GM20431 (cell line): ENCODE measurements around the gene UBE2E2.

Experiments used
- in situ Hi-C: fragments of 300-500 bp; cut with MseI, MboI; formaldehyde crosslinking; loops from one replicate; pipeline ENCODE4 v1.15.0; 2020; ENCODE audit warnings: low sequenced_read_pairs; ENCODE audit not compliant: unreplicated experiment

The UBE2E2 gene

DNA sequence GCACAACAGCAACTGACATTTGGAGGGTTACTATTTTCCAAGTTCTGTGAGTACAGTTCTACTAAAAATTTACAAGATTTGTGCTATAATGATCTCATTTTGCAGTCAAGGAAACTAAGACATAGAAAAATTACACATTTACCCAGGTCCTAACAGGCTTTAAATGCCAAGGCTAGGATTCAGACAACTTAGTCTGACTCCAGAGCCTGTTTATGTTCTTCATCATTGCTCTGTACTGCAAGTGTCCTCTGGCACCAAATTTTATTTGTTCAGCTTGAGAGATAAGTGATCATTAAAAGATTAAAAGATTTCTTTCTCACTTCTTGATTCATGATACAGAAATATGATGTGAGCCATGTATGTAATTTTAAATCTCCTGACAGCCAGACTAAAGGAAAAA, 290.8 kb downstream of the UBE2E2 start:
- in situ Hi-C loops: no loop called here

- in situ Hi-C loops: no loop called here
These were observed 291.8 kb downstream of the UBE2E2 start for GRCh38 chr3:23494967-23495366.

- in situ Hi-C loops: no loop called here
These were observed 292.4 kb downstream of the UBE2E2 start for GRCh38 chr3:23495507-23495906.

DNA sequence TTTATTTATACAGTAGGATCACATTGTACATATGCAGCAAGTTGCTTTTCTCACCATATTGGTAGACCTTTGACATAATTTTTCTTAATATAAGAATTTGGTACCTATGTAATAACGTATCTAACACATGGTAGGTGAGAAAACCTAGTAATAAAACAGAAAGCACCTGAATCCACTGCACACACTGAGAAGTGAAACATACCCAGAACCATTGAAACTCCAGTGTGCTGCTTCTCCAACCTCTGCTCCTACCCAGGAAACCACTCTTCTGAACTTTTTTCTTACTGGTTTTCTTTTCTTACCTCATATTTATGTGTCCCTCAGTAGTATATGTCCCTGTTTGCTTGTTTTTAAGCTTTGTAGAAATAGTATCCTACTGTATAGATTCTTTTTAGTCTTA, 293.0 kb downstream of the UBE2E2 start:
- in situ Hi-C loops: no loop called here

DNA sequence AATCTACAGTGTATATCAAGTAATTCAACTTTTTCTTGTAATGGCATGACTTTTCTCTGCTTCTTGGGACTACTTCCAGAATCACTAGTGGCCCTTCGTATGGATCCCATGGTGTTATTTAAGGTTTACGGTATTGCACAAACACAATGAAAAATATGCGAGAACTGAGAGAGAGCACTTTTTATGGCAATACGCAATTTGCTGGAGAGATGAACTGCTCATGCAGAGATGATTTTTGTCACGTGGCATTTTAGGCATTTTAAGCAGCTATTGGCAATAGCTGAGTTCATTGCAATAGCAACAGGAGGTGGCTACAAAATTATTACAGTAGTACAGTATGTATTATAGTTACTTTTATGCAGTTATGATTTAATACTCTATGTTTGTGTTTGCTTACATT, 294.0 kb downstream of the UBE2E2 start:
- in situ Hi-C loops: no loop called here

GRCh38 chr3:23501201-23501802, 298.2 kb downstream of the UBE2E2 start:
- in situ Hi-C loops: no loop called here

DNA sequence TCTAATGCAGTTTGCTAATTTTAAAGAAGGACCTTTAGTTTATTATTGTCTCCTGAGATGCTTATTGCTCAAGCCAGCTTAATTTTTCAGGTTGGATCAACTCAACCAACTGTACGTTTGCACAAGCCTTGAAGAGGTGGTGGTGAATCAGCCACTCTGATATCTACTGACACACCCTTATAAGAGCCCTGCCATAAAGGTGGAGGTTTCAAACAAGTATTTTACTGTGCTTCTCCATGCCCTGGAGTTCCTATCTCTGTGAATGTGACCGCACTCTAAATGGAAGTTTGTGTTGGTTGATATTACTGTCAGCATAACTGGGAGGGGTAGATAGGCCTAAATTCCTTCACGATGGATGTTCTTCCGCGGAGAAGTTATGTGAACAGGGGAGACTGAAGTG, 305.3 kb downstream of the UBE2E2 start:
- in situ Hi-C loops: no loop called here

DNA sequence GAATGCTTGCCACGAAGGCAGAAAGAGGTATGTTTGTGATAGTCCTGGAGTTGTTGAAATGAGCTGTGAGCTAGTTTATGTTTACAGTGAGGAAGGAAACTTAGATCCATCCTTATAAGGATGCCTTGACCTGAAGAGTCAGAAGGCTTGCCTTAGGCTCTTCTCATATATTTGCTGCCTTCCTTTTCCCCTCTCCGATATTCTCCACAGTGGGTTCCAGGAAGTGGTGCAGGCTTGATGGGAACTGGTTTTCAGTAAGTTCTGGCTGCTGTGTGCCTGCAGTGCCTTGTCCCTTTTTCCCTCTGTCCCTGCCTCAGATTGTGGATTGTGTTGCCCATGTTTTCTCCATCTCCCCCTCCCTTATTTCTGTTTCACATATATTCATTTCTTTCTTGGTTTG, 315.3 kb downstream of the UBE2E2 start:
- in situ Hi-C loops: no loop called here

- in situ Hi-C loops: no loop called here
These were observed 316.4 kb downstream of the UBE2E2 start for GRCh38 chr3:23519314-23520208.

DNA sequence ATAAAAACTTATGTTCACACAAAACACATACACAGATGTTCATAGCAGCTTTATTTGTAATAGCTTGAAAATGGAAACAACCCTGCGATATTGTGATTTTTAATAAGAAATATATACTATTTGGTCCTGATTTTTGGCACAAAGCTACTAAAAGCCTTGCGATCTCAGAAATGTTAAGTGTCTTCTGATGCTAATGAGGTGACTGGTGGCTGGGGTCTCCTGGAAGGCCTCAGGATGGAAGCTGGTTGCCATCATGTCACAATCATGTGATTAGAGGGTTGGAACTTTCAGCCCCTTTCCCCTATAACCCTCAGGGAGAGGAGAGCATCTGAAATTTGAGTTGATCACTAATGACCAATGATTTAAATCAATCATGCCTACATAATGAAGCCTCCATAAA, 324.2 kb downstream of the UBE2E2 start:
- in situ Hi-C loops: no loop called here

- in situ Hi-C loops: no loop called here
These were observed 330.5 kb downstream of the UBE2E2 start for GRCh38 chr3:23533596-23533995.

- in situ Hi-C loops: no loop called here
These were observed 330.9 kb downstream of the UBE2E2 start for GRCh38 chr3:23533996-23534395.

DNA sequence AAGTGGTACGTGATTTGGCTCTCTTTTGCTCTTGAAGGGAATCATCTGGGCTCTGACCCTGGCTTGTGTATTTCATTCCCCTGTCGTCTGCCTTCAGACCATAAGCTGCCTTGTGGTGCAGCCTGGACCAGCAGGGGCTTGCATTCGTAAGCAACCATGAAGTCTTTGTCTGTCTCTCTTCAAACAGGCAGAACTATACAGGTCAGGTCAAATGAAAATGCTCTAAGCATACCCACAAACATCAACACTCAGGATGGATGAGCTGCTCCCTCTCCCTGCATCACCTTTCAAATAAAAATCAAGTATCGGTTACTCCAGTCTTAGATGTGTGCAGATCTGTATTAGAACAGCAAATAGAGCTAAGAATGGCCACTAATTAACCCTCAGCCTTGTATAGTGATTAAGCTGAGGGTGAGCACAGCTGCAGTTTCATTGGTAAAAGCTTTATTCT, 334.0 kb downstream of the UBE2E2 start:
- in situ Hi-C loops: no loop called here

GRCh38 chr3:23539185-23539584, 336.1 kb downstream of the UBE2E2 start:
- in situ Hi-C loops: no loop called here

DNA sequence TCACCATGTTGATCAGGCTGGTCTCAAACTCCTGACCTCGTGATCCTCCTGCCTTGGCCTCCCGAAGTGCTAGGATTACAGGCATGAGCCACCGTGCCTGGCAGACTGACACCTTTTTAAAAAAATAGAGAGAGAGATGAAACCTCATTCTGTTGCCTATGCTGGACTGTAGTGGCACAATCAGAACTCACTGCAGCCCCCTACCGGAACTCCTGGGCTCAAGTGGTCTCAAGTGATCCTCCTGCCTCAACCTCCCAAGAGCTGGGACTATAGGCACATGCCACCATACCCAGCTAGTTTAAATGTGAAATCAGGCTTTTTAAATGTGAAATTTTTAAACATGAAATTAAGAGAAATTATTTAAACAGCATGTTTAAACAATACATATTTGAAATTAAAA, 337.5 kb downstream of the UBE2E2 start:
- in situ Hi-C loops: no loop called here

- in situ Hi-C loops: no loop called here
These were observed 339.0 kb downstream of the UBE2E2 start for GRCh38 chr3:23542079-23542478.

DNA sequence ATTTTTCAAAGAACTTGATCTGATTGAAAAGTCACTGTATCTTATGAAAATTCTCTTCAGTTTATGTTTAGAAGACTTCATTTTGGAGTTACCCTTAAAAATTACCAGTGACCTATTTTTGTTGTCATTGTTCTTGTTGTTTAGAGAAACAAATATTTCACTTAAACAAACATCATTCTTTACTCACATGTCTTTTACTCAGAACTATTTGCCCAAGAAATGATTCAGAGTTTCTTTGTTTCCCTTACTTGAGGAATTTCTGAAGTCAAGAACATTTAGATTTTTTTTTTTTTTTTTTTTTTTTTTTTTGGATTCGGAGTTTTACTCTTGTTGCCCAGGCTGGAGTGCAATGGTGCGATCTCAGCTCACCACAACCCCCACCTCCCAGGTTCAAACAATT, 343.1 kb downstream of the UBE2E2 start:
- in situ Hi-C loops: no loop called here

DNA sequence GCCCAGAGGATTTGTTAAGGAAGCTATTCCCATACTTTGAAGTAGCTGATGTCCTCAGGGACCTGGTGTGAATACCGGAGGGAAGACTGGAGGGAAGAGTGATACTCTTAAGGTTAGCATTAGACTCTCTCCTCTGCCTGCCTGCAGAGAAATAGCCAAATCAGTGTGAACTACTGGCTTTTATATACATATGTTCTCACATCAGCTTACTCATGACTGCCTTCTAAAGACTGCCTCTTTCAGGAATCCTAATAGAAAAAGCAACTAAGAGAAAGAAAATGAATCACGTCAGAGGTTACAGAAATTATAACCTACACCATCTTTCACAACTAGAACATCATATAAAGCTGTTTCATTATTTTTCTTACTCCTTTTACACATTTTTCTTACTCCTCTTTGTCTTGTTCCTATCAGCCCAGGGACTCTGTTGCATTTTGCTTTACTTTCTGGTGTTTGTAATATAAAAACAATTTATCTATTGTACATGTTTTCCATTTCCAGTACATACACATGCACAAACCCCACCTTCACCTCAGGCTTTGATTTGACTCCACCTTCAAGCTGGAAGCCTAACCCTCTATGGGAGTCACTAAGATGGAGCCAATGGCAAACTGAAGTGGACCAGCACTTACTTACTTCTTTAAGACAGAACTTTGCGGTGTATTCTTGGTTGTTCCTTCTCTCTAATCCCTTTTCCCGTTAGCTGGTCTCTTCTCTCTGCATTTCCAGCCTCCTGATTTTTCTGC, 345.0 kb downstream of the UBE2E2 start:
- in situ Hi-C loops: no loop called here

DNA sequence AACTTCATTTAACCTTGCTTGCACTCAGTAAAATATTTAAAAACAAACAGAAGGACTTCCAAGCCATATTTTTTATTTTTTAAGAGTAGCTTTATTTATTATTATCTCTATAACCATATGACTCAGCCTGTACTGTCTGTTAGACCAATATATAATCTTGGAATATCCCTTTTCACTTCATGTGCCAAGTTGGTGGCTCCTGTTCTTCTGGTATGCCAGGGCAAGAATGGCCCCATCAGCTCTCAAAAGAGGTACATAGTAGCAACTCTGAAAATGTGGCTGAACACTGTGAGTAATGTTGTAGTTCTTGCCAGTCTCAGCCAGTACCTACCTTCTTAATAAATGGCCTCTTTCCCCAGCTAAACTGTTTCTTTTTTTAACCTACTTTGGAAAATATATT, 345.6 kb downstream of the UBE2E2 start:
- in situ Hi-C loops: no loop called here

- in situ Hi-C loops: no loop called here
These were observed 346.2 kb downstream of the UBE2E2 start for GRCh38 chr3:23549148-23549910.
